Activated CD4-positive, alpha-beta T cell treated with anti-CD3 and anti-CD28 coated beads, Interleukin-2, amount 10 ng/mL, durations not matched to agents 24 days and 14 days (primary cell): Measurements from ENCODE around the gene GMDS. TPM values are rescaled to one million over a fixed set of nuclear protein-coding genes. Genes with fewer than 3 reads are reported as not detected.

Source experiments
- DNase-seq: peaks from one replicate; pipeline ENCODE4 v3.0.0; 2022
- H3K27ac Mint-ChIP-seq: one replicate; pipeline ENCODE4 v1.8.0; 2022; ENCODE audit warnings: mild to moderate bottlenecking, mixed read lengths
- H3K27me3 Mint-ChIP-seq: one replicate; pipeline ENCODE4 v1.8.0; 2022; ENCODE audit warnings: mixed read lengths
- H3K36me3 Mint-ChIP-seq: one replicate; pipeline ENCODE4 v1.8.0; 2022; ENCODE audit warnings: low read depth, mild to moderate bottlenecking, mixed read lengths
- H3K4me1 Mint-ChIP-seq: one replicate; pipeline ENCODE4 v1.8.0; 2021; ENCODE audit warnings: mixed read lengths
- H3K4me3 Mint-ChIP-seq: one replicate; pipeline ENCODE4 v1.8.0; 2022; ENCODE audit warnings: mild to moderate bottlenecking, moderate library complexity, mixed read lengths
- H3K9me3 Mint-ChIP-seq: one replicate; pipeline ENCODE4 v1.8.0; 2021; ENCODE audit warnings: mixed read lengths
- intact Hi-C: fragments of 100-400 bp; cut with micrococcal nuclease; formaldehyde crosslinking; loops from one replicate; pipeline ENCODE4 v1.15.1; 2023
- total RNA-seq: library from RNA; stranded (reverse); gene quantifications from 2 replicates; pipeline ENCODE4 v1.2.3, GENCODE V29; 2022

GMDS gene
- total RNA-seq, 1 donor from 2014 or later, result 47.4 TPM

DNA sequence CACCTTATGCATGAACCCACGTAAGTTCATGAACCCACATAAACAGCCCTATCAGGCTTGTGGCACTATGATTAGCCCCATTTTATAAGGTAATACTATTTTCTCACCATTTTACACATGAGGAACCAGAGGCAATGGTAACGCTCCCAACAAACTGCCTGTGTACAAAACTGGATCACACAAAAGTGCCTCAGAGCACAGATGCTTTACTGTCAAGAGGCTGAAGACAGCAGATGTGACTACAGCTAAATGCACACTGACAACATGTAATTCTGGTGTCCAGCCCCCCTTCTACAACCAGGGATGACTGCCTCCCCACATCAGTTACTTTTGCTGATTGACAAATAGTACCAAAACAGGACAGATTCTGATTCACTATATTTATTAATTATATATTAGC is 69.6 kb downstream of the GMDS start:
- no peak overlapping the region for H3K27ac Mint-ChIP-seq
- no peak for DNase-seq
- peaks cover 14% of the 10 kb centered on the region for H3K4me1 Mint-ChIP-seq
- H3K4me3 Mint-ChIP-seq, result no peak overlapping the region
- H3K27me3 Mint-ChIP-seq, result peaks cover 8% of the 10 kb centered on the region
- H3K36me3 Mint-ChIP-seq, result peaks cover 3% of the 10 kb centered on the region
- intact Hi-C loops, result no loop called here
- H3K9me3 Mint-ChIP-seq, result peaks cover 12% of the 10 kb centered on the region

DNA sequence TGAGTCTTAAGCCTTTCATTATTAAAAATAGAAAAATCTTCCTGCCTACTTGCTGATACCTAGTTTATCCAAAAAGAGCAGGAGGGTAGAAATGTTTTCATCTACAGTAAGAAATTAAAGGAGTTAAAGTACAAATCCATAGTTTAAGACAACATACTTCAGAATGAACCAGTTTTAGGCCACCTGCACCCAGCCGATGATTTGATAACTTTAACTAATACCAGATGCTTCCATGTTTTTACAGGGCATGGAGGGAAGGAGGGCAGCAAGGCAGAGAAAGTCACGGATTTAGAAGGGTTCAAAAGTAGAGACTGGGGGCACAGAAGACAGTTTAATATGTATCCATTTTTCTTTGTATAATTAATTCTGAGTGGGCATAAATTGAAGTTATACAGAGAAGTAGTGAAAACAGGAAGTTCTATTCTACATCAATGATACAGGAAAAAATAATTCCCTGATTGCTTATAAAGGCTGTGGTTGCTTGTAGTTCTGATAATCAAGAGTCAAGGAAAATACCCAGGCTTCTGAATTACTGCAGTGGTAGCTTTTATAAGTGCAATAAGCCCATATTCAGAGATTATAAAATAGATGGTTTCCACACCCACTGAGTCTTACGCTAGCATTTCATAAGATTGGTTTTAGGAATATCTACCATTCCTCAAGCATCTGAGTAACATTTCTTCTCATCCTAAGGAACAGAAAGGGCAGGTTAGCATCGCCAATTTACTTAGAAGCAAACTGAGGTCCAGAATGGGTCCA is 72.0 kb downstream of the GMDS start:
- Mint-ChIP-seq H3K27ac (no peak overlapping the region), H3K4me3 (no peak overlapping the region), H3K36me3 (peaks cover 3% of the 10 kb centered on the region), H3K9me3 (peaks cover 12% of the 10 kb centered on the region), H3K4me1 (peaks cover 14% of the 10 kb centered on the region), H3K27me3 (peaks cover 8% of the 10 kb centered on the region)
- intact Hi-C loops, result no loop called here
- DNase-seq, result no peak

DNA sequence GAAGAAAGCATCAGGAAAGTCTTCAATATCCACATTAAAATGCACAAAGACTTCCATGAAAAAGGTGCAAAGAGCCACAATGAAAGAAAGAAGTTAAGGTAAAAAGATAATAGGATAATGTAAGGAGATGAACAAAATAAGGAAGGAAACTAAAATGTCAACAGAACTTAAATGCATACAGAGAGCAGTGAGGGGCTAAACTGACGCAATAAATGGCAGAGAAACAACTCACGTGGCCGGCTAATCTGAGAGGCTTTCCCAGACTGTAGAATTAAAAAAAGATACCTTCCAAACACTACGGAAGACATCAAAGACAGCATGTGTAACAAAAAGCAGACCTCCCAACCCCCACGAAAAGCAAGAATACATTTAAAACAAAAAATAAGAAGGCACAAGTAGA is 73.7 kb downstream of the GMDS start:
- H3K36me3 Mint-ChIP-seq, result no peaks in the 10 kb centered on the region
- no peak overlapping the region for H3K27ac Mint-ChIP-seq
- H3K4me1 Mint-ChIP-seq, result peaks cover 13% of the 10 kb centered on the region
- peaks cover 7% of the 10 kb centered on the region for H3K27me3 Mint-ChIP-seq
- peaks cover 2% of the 10 kb centered on the region for H3K9me3 Mint-ChIP-seq
- no peak overlapping the region for H3K4me3 Mint-ChIP-seq
- no peak for DNase-seq
- intact Hi-C loops, result no loop called here

DNA sequence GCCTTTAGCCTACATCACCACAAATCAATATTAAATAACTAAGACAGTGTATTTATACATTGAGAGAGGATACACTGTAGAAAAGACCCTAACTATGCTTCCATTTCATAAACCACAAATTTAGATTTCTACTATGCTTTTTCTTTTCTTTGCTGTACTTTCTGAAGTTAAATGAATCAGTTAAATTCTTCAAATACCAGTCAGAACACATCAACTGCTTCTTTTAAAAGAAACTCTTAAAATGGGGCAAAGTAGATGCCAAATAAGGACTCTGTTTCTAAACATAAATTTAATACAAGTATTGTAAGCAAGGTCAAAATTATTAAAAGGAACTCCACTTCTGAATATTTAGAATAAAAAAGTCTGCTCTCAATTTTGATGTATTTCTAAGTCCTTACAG is 76.9 kb downstream of the GMDS start:
- Mint-ChIP-seq H3K4me1 (peaks cover 10% of the 10 kb centered on the region), H3K9me3 (no peaks in the 10 kb centered on the region), H3K36me3 (no peaks in the 10 kb centered on the region), H3K27ac (no peak overlapping the region), H3K27me3 (peaks cover 4% of the 10 kb centered on the region), H3K4me3 (no peak overlapping the region)
- intact Hi-C loops, result no loop called here
- no peak for DNase-seq

DNA sequence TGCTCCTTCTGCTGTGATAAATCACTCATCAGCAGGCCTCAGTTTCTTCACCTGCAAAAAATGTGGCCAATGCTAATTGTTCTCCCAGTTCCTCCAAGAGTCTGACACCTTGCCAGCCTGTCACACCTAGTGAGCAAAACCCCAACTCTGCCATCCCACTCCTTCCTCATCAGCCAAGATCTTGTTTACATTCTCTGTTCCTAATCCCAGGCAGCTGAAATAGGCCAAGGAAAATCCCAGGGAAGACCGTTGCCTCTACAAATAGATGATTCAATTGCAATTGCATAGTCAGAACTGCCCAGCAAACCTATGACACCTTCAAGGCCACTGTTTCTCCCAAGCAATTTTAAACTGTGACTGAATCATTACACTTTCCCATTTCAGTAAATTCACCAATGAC is 78.7 kb downstream of the GMDS start:
- no peaks in the 10 kb centered on the region for H3K36me3 Mint-ChIP-seq
- DNase-seq, result peak; percentile 40
- intact Hi-C loops, result no loop called here
- H3K27me3 Mint-ChIP-seq, result no peaks in the 10 kb centered on the region
- peaks cover 20% of the 10 kb centered on the region for H3K4me1 Mint-ChIP-seq
- H3K27ac Mint-ChIP-seq, result no peak overlapping the region
- no peak overlapping the region for H3K4me3 Mint-ChIP-seq
- no peaks in the 10 kb centered on the region for H3K9me3 Mint-ChIP-seq

DNA sequence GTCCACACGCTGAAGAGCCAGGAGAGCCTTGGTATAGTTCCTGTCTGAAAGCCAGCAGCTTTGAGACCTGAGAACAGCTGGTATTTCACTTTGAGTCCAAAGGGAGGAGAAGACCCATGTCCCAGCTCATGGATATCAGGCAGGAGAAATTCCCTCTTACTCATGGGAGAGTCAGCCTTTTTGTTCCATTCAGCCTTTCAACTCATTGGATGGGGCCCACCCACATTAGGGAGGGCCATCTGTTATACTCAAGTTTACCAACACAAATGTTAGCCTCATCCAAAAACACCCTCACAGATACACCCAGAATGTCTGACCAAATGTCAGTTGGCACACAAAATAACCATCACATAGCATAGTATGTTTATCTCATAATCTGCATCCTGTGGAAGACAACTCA is 80.1 kb downstream of the GMDS start:
- intact Hi-C loops, result no loop called here
- Mint-ChIP-seq H3K27ac (no peak overlapping the region), H3K4me3 (no peak overlapping the region), H3K27me3 (no peaks in the 10 kb centered on the region), H3K36me3 (no peaks in the 10 kb centered on the region), H3K4me1 (peaks cover 20% of the 10 kb centered on the region), H3K9me3 (no peaks in the 10 kb centered on the region)
- DNase-seq, result peak; percentile 17

DNA sequence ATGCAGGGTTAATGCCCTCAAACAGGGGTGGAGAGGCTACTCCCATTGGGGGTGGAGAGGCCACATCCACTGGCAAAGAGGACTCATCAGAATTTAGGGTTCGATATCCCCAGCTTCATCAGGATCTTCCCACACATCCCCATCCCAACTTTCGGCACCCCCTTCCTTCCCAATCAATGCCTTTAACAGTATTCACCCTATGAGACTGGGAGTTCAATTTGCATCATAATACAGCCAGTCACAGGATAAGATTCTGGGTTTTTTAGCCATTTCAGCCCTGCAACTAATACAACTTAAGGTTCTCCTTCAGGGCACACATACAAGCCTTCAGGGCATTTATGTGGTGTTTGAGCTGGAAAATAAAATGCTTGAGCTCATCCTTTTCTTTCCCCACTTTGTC is 80.9 kb downstream of the GMDS start:
- no peaks in the 10 kb centered on the region for H3K36me3 Mint-ChIP-seq
- no peak overlapping the region for H3K4me3 Mint-ChIP-seq
- H3K27me3 Mint-ChIP-seq, result no peaks in the 10 kb centered on the region
- DNase-seq, result no peak
- peaks cover 20% of the 10 kb centered on the region for H3K4me1 Mint-ChIP-seq
- H3K27ac Mint-ChIP-seq, result no peak overlapping the region
- intact Hi-C loops, result loop anchor here (5.0 kb wide), 1 partner anchor 37 kb away; no protein-coding TSS in a partner anchor
- H3K9me3 Mint-ChIP-seq, result no peaks in the 10 kb centered on the region

DNA sequence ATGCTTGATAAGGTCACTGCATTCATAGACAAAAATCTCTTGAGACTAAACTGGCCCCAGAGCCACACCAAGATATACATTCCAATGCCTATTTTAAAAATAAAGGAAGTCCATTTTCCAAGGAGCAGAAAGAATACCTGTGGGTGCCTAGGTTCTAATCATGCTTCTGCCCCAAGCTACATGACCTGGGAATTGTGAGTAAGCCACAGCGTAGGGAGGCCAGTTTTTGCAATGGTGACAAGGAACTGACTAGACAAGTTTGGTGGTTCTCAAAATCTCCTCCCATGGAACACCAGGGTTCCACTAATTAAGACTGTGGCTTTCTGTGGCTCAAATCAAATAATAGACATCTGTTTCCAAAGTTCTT is 83.3 kb downstream of the GMDS start:
- peak overlapping the region; percentile 9 for H3K4me3 Mint-ChIP-seq
- no peak overlapping the region for H3K27ac Mint-ChIP-seq

DNA sequence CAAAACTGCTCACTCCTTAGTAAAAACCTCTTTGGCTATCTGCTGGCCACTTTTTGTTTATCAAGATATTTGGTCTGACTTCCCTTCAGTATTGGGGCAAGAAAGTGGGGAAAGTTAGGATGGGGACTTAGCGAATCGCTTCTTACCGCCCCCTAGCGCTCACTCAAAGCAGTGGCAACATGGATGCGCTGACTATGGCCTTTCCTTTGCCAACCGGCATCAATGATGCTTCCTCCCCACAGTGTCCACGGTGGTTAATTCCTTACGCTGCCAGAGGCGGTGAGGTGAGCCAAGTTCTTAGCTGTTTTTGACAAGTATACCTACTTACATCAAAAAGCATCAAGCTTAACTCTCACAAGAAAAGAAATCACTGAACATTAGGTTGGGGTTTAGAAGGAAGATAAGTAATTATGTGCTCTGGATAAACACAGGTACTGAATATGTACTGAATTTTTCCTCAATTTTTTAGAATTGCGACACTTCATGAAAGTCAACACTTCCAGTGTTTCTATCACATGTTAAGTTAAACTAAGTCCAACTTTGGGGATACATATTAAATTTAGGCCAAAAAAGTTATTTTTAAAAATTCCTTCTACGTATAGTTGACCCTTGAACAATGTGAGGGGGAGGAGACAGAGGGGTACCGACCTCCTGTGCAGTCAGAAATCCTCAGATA is 86.7 kb downstream of the GMDS start:
- Mint-ChIP-seq H3K36me3 (no peaks in the 10 kb centered on the region), H3K9me3 (no peaks in the 10 kb centered on the region), H3K27me3 (peaks cover 17% of the 10 kb centered on the region), H3K27ac (no peak overlapping the region), H3K4me1 (peaks cover 37% of the 10 kb centered on the region), H3K4me3 (no peak overlapping the region)
- DNase-seq, result no peak
- intact Hi-C loops, result no loop called here

More for the DNA sequence above, 83.3 kb downstream of the GMDS start:
- Mint-ChIP-seq H3K4me1 (peaks cover 35% of the 10 kb centered on the region), H3K27me3 (peaks cover 3% of the 10 kb centered on the region), H3K9me3 (no peaks in the 10 kb centered on the region), H3K36me3 (no peaks in the 10 kb centered on the region)
- intact Hi-C loops, result loop anchor here (5.0 kb wide), 1 partner anchor 35 kb away; no protein-coding TSS in a partner anchor
- DNase-seq, result peak; percentile 39

DNA sequence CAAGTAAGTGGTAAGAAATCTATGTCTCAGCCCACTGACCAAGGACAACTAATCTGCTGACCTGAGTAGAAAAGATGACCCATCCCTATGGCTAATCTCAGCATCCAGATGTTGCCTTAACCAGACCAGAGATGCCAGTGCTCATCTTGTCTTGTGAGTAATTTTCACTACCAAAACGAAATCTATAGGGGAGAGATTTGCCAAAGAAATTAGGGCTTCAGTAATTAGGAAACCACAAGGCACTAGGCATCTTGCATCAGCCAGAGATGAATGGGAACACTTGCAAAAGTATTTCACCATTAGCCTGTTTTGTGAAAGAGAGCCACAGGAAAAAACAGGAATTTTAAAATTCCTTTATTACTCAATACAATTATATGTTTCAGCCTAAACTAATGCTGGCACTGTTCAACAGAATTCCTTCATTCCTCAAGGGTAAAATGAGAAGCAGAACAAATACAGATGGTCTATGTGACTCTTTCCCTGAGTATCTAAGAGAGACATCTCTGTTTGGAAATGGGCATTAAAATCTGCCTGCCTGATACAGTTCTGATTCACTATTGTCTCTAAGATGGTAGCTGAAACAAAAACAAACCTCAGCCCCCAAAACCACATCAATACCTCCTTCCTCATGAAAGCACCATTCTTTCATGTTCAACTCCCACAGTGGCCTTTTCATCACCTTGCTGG is 87.8 kb downstream of the GMDS start:
- intact Hi-C loops, result loop anchor here (2.0 kb wide), 1 partner anchor 47 kb away; no protein-coding TSS in a partner anchor
- Mint-ChIP-seq H3K27ac (no peak overlapping the region), H3K27me3 (peaks cover 22% of the 10 kb centered on the region), H3K9me3 (no peaks in the 10 kb centered on the region), H3K36me3 (no peaks in the 10 kb centered on the region), H3K4me1 (peaks cover 29% of the 10 kb centered on the region), H3K4me3 (no peak overlapping the region)
- DNase-seq, result no peak

DNA sequence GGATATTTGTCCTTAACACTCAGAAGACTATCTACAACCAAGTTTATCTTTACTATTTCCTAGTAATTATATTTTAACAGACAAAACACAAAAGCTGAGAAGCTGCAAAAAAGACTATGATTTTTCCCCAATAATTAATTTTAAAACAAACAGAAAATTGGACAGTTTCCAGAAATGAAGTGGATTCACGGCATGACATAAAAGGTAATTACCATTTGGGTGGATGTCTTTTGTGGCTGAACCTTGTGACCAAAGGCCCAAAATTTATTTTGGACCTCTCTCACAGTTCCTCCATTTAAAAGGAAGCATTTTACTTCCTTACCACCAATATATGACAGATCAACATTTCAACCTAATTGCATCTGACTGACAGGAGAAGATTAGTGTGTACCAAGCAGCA is 90.2 kb downstream of the GMDS start:
- no peak overlapping the region for H3K27ac Mint-ChIP-seq
- peaks cover 16% of the 10 kb centered on the region for H3K4me1 Mint-ChIP-seq
- DNase-seq, result no peak
- H3K36me3 Mint-ChIP-seq, result no peaks in the 10 kb centered on the region
- no peak overlapping the region for H3K4me3 Mint-ChIP-seq
- intact Hi-C loops, result no loop called here
- H3K27me3 Mint-ChIP-seq, result peaks cover 22% of the 10 kb centered on the region
- H3K9me3 Mint-ChIP-seq, result no peaks in the 10 kb centered on the region

DNA sequence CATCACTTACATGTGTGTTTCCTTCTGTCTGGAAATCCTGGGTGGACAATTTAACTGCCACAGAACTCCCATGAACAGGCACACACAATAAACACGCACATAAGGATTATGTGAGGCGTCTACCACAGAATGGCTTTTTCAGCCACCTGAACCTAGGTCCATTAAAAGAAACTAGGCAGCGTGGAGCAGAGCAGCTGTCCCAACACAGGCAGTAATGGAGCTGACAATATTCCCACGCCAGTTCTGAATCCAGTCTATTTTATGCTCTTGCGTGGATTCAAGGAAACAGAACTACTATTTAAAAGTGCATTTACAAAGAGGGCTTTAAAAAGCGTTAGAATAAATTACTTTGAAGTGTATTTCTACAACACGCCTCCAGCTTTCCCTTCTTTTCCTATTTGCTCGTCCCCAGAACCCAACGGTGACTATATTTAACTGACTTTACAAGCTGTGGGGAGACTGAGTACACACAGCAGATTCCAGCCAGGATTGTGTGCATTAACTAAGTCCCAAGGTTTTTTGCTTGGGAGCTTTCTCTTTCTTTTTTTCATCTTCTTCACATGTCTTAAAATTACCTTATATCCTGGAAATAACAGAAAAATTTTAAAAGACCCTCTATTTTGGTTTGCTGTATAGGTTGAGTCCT is 95.9 kb downstream of the GMDS start:
- intact Hi-C loops, result no loop called here
- H3K4me1 Mint-ChIP-seq, result no peaks in the 10 kb centered on the region
- no peak overlapping the region for H3K4me3 Mint-ChIP-seq
- H3K27me3 Mint-ChIP-seq, result peaks cover 5% of the 10 kb centered on the region
- no peaks in the 10 kb centered on the region for H3K36me3 Mint-ChIP-seq
- no peaks in the 10 kb centered on the region for H3K9me3 Mint-ChIP-seq
- DNase-seq, result peak; percentile 34
- H3K27ac Mint-ChIP-seq, result no peak overlapping the region

DNA sequence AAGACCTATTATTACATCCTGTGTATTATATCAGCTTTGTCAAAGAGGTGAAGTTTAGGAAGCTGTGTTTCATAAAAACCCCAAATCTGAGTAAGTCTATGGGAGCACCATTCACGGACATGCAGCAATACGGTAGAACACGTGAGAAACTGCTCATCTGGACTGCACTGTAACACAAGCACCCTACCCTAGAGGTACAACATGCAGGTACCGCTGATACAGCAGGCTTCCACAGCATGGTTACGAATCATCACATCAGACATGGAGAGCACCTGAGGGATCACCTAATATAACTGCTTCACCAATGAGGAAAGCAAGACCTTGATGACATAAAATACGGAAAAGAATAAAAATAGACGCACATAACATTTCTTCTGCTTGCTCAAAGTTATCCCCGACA is 96.7 kb downstream of the GMDS start:
- intact Hi-C loops, result no loop called here
- H3K36me3 Mint-ChIP-seq, result no peaks in the 10 kb centered on the region
- no peaks in the 10 kb centered on the region for H3K4me1 Mint-ChIP-seq
- DNase-seq, result no peak
- H3K4me3 Mint-ChIP-seq, result no peak overlapping the region
- H3K27ac Mint-ChIP-seq, result no peak overlapping the region
- peaks cover 5% of the 10 kb centered on the region for H3K27me3 Mint-ChIP-seq
- H3K9me3 Mint-ChIP-seq, result no peaks in the 10 kb centered on the region
